Stimulated activated naive CD4-positive, alpha-beta T cell treated with Interleukin-2 at 50 U/mL for 16 hours (primary cell): ENCODE data around the gene SELENON.

Experiments used
- DNase-seq: peaks from one replicate; lab custom pipeline; 2025; lab: John Stamatoyannopoulos, UW

The SELENON gene, protein sequence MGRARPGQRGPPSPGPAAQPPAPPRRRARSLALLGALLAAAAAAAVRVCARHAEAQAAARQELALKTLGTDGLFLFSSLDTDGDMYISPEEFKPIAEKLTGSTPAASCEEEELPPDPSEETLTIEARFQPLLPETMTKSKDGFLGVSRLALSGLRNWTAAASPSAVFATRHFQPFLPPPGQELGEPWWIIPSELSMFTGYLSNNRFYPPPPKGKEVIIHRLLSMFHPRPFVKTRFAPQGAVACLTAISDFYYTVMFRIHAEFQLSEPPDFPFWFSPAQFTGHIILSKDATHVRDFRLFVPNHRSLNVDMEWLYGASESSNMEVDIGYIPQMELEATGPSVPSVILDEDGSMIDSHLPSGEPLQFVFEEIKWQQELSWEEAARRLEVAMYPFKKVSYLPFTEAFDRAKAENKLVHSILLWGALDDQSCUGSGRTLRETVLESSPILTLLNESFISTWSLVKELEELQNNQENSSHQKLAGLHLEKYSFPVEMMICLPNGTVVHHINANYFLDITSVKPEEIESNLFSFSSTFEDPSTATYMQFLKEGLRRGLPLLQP

DNA sequence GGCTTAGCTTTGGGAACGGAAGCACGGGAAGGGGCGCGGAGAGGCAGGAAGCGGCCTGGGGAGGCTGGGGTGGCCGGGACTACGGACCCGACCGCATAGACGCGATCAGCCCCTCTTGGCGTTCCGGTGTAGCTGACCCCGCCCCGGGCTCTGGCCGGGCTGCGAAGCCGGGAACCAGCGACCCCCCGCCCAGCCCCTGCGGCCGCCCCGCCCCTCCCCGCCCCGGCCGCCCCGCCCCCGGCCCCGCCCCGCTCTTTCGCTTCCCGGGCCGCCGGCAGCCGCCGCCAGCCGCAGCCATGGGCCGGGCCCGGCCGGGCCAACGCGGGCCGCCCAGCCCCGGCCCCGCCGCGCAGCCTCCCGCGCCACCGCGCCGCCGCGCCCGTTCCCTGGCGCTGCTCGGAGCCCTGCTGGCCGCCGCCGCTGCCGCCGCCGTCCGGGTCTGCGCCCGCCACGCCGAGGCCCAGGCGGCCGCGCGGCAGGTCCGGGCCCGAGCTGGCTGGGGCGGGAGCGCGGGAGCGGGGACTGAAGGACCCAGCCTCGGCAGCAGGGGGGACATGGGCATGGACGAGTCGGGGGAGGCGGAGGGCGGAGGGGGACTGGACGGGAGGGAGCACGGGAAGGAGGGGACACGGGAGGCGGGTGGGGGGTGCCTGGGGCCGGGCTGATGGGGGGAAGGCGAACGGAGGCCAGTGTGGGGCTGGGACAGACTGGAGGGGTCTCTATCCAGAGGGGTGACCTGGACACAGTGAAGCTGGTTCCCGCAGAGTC, at the start of gene SELENON:
Gene SELENON, plus strand, starts transcription at position 259 of the 768 bp plus-strand sequence. Its CDS starts 38 bp downstream, at position 297.
- DNase-seq: peak; percentile 30

DNA sequence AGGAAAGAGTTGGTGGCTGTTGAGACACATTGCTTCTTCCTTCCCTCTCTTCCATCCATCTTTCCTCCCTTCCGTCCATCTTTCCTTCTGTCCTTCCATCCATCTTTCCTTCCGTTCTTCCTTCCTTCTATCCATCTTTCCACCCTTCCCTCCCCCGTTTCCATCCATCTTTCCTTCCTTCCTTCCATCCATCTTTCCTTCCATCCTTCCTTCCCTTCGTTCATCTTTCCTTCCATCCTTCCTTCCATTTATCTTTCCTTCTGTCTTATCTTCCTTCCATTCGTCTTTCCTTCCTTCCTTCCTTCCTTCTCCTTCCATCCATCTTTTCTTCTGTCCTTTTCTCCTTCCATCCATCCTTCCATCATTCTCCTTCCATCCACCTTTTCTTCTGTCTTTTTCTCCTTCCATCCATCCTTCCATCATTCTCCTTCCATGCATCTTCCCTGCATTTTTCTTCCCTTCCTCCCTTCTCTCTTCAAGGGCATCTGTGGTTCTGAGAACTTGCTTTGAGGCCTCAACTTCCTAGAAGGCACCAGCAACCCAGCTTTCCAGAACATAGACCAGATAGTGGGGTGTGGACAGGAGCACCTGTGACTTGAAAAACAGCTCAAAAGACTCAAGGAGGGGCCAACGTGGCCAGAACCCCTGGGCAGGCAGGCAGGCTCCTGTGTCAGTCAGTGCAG, 48.9 kb upstream of the SELENON start:
- DNase-seq: no peak

DNA sequence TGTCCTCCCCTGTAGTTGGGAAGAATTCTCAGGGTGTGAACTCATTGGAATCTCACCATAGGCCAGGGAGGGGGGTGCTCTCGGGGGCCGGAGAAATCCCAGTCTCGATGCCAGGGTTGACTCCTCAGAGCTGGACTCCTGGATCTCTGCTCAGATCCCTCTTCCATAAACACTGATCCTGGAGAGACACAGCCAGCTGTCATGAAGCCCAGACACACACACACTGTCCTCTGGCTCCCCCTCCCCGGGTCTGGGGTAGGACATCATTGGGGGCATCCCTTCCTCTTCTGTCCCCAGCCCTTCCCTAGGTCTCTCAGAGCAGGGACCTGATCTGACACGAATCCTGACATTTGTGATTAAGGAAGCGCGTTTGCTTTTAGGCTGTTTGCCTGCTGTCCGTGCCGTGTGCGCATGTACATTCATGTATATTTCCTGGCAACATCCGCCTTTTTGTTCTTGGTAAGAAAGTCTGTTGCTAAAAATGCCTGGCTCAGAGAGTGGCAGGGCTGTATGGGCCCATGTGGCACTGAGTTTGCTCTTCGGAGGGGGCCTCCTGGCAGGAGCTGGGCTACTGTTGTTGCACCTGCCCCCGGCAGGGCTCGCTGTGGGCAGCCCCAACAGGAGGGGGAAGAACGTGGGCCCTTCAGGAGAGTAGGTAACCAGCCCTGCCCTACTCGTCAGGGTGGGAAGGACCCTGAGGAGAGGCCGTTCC, 45.4 kb upstream of the SELENON start:
- no peak for DNase-seq

DNA sequence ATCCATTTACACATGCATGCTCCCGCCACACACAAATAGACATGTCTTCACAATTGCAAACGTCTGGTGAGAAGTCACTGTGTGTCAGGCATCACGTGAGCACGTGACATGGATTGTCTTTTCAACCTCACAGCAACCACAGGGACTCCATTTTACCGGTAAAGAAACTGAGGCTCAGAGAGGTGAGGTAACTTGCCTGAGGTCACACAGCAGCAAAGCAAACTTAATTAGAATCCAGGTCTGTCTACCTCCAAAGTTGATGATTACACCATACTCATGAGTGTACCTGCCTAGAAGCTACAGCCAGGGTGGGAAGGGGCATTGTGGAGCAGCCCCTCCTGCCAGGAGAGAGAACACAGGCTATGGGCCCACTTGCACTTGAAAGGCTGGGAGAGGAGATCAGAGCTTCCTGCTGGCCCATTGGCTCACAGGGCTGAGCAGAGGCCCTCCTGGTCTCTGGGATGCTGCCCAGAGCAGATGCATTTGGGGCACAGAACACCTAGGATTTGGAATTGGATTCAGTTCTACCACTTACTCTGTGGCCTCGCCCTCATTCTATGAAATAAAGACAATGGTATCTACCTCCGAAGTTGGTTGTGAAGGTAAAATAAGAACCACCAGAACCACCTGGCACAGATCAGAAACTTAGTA, 44.4 kb upstream of the SELENON start:
- no peak for DNase-seq

DNA sequence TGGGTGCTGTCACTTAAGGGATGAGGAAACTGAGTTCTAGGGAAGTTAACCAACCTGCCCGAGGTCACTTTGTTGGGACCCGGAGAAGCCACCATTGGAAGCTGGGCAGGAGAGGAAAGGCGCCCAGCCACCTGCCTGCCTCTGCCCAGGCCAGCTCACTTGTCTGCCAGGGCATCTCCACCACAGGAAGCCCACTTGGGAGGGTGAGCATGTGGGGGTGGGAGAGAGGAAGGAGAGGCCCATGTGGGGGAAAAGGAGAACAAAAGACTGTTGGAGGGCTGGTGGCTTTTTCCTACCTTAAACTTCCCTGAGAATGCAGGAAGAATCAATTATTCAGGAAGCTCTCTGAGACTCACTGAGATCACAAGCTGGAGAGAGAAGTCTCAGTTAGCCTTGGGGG, 43.8 kb upstream of the SELENON start:
- no peak for DNase-seq

DNA sequence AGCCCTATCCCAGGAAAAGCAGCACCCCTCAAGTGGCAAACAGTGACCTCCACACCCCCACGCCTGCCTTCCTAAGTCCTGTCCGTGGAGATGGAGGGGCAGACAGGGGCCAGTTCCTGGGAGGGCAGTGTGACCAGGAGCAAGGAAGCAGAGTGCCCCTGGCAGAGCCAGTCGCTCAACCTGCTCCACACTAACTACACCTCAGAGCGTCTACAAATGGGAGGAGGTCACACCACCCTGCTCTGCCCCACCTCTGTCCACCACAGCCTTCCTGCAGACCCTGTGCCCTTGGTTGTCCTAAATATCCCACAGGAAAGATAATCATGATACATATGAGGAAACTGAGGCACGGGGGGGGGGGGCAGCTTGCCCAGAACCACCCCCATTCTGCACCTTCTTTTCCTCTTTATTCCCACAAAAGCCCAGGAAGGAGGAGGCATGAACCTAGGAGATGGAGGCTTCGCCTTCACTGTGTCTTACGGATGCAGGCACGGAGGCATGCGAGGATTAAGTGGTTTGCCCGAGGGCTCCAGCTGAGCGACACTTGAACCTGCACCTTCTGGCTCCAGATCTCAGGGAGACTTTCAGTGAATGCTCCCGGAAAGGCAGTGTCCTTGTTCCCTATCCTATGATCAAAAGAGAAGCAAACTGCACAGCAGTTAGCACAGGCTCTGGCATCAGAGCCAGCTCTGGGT, 42.7 kb upstream of the SELENON start:
- no peak for DNase-seq

DNA sequence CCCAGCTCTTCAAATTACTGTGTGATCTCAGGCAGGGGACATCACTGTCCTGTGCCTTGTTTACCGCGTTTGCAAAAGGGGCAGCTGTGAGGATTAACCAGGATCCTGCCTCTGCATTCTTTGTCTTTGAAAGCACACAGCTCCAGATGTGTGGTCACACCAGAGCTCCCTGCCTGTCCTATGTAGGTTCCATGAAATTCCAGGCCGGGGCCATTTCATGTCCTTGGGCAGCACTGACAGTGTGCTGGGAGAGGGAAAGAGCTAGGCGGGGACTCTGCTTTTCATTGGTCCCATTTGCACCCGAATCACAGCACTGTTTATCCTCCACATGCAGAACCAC, 42.2 kb upstream of the SELENON start:
- no peak for DNase-seq

DNA sequence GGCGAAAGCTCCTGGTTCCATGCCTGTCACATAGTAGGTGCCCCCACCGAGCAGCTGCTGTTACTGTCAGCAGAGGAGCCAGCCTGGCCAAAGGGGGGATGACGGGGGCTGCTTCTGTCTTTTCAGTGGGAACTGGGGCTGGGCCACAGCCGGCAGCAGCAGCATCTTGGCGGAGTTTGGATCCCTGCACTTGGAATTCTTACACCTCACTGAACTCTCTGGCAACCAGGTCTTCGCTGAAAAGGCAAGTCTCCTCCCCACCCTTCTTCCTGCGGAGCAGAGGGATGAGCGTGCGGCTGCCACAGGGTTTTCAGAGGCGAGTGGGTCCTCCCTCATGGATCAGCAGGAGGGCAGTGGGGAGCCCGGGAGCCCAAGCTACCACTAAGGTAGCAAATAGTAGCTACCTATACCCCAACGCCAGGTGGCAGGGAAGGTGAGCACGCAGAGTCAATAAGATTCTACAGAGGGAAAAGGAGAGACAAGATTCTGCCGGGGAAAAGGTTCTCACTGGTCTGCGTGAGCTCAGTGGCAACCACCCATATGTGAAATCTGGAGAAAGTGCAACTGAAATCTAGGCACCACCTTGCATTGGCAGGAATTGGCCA, 41.4 kb upstream of the SELENON start:
- DNase-seq: no peak

DNA sequence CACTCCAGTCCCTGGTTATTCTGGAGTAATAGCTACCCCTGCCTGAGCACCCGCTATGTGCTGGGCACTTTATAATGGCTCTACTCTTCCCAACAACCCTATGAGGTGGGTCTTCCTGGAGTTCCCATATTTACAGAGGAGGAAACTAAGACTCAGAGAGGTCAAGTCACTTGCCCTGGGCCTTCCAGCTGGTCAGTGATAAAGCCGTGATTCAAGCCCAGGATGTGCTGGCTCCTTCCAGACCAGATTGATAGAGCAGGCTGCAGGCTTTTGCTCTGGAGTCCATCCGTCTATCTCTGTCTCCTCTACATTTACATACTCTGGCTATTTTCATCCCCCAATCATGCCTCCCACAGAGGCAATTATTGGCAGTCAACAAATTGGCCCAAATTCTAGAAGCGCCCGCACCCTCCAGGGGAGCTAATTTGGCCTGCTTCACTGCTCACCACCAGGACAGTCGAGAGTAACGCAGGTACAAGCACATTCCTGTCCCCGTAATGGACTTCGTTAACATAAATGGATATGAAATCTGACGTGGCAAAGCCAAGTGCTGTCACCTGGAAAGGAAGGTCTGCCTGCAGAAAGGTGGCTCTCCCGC, 39.8 kb upstream of the SELENON start:
- DNase-seq: no peak

DNA sequence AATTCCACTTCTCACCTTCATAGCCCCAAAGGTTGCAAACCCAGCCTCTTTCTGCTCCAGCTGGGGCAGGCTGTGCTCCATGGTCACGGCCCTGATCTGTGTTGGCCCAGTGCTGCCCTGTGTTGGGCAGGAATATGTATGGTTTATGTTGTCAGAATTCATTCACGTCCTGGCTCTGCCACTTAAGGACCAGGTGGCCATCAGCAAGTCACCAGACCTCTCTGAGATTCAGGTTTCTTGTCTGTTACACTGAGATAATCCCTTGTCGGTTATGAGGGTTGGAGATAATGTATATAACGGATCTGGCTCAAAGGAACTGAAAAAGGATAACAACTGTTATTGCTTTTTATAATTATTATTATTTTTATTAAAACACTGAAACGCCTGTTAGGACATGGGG, 39.1 kb upstream of the SELENON start:
- DNase-seq: no peak

DNA sequence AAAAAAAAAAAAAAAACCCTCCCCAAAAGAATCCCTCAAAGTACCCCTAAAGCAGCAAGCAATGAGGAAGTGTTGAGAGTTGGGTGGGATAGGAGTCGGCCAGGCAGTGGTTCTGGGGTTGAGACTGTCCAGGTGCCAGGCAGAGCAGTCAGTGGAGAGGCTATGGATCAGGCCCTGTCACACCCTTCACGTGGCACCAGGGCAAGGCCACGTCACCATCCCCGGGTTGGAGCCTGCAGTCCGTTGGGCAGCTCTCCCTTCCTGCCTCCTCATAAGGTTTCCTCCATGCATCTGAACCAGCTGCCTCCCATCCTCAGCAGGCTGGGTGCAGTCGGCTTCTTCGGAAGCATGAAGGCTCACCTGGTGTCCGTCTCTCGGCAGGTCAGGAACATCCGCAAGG, 36.5 kb upstream of the SELENON start:
- DNase-seq: no peak

DNA sequence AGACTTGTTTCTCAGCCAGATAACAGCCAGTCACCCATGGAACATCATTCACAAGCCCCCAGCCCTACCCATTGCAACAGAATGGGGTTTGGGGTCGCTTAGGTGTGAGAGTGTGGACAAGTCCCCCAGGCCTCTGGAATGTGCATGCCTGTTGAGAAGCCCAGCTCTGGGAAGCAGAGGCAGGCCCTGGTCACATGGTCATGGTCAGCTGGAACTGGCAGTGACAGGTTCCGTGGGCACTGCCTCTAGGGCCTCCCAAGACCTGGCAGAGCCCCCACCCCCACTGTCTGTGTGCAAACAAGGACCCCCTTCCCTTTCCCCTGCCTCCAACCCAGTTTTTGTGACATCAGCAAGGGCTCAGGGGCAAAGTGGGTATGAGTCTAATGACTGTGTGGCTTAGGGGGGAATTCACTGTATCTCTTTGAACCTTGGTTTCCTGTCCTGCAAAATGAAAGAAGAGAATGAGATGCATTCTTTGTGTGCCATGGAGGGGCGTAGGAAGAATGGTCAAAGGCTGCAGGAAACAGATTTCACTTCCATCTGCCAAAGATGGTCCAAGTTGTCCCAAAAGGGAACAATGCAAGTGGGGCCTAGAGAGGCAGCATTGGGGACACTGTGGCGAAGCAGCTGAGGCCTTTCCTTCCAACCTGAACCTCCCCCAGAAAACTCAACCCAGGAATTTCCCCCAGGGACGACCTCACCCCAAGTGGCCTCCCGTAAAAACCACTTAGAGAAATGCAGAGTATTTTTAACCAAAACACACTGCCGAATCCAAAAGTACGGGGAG, 34.7 kb upstream of the SELENON start:
- DNase-seq: no peak

DNA sequence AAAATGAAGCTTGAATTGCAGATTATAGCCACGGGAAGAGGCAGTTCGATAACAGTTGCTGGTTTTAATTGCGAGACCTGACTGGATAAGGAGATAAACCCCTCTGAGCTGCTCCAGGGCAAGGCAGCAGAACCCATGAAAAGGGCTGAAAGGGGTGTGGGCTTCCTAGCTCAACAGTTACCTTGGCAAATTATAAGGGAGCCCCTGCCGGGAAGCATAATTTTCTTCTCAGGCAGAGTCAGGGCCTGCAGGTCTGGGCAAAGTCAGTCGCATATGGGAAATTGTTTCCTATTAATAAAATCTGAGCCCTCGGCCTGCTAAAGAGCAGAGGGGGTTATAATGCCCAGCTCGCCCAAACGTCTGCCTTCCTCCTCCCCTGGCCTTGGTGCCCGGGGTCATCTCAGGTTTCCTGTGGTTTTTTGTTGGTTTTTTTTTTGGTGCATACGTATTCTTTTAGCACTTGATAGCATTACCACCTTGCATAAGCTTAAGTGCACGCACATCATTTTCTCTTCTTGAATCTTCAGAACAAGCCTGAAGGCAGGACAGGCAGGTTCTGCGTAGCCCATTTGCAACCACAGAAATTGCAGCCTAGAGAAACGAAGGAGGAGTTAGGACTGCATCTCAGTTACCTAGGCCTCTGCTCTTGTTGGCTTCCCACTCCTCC, 33.9 kb upstream of the SELENON start:
- DNase-seq: no peak

DNA sequence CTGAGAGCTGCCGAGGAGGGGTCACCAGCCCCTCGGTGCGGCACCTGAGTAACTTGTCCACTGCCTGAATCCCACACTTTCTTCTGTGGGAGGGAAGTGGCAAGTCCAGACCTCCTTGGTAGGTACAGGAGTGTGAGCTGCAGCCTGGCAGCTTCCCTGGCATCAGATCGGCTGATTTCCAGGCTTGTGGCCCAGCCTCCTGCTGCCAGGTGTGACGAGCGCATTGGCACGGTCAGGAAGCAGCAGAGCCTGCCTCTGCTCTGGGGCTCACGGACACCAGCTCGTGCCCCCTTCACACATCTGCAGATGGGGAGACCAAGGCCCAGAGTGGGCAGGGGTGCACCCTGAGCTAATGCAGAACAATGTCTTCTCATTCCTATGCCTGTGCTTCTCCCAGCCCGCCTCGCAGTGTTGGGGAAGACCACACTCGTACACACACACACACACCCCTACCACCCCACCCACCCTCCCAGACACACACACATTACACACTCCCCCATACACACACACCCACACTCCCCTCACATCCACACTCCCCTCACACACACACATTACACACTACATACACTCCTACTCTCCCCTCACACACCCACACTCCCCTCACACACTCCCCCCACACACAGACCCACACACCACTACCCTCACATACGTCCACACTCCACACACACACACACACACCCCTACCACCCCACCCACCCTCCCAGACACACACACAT, 33.1 kb upstream of the SELENON start:
- DNase-seq: no peak

DNA sequence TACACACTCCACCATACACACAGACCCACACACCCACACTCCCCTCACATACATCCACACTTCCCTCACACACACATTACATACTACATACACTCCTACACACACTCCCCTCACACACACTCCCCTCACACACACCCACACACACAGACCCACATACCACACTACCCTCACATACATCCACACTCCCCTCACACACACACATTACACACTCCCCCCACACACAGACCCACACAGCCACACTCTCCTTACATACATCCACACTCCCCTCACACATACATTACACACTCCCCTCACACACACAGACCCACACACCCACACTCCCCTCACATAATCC, 32.6 kb upstream of the SELENON start:
- DNase-seq: no peak

DNA sequence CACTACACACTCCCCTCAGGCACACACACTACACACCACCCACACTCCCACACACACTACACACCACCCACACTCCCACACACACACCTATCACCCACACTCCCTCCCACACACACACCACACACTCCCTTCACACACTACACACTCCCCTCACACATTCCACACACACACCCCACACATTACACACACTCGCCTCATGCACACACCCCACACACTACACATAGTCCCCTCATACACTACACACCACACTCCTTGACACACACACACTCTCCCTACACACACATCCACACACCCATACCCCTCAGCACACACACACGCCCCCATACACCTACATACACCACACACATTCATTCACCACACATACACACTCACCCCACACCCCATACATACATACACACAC, 31.0 kb upstream of the SELENON start:
- no peak for DNase-seq

DNA sequence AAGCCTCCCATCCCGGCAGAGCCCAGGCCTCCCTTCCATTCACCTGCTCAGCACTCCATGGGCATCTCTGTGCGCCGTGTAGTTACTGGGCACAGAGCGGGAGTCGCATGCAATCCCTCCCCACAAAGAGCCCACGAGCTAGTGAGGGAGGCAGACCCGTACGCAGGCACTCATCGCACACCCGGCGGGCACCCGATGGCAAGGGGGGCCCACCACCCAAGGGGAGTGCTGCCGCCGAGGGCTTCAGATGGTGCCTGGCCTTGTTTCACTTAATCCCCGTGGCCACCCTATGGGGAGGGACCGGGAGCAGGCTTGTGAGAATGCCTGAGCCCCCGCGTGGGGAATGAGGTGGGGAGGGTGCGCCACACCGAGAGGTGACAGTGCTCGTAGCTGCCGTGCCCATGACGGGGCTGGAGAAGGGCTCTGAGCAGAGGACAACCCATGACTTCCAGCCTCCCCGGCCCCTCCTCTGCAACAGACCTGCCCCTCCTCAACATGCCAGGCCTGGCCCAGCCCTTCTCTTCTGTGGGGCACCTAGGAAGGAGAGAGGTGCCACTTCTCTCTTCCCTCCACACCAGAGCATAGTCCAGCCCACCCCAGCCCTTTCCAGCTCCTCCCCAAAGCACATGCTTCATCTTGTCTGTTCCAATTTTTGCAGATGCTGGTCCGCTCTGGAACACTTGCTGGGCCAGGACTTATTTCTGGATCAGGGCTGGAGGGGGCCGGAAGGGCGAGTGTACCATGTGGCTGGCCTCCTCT, 30.2 kb upstream of the SELENON start:
- DNase-seq: no peak
